Right lobe of liver (tissue), 6 donors: ENCODE results near the gene PPFIBP1. TPM values are rescaled to one million over a fixed set of nuclear protein-coding genes. Genes with fewer than 3 reads are reported as not detected.

ENCODE experiments used
- ATAC-seq, 4 donors: fragments of 200-7000 bp; cut with Tn5 transposase; one replicate each; pipeline ENCODE4 v1.9.1; 2020; ENCODE audit warnings: mild to moderate bottlenecking in 4 of 4, moderate library complexity in 4 of 4
- DNase-seq, 3 donors: peaks; one replicate each; pipeline ENCODE4 v3.0.0-alpha.2; 2020
- H3K27ac ChIP-seq, 3 donors: fragments of 200-600 bp; one replicate each; pipeline ENCODE4 v1.8.0; 2022
- H3K27me3 ChIP-seq, 2 donors: fragments of 200-600 bp; one replicate each; pipeline ENCODE4 v1.8.0; 2022
- H3K36me3 ChIP-seq, 4 donors: fragments of 200-600 bp; sonication (generic) in 1 of 4; one replicate each; pipeline versions ENCODE4 v1.5.1 to v1.8.0; 2017 to 2022; ENCODE audit warnings: control low read depth in 1 of 4
- H3K4me1 ChIP-seq, 4 donors: fragments of 200-600 bp; sonication (generic) in 1 of 4; one replicate each; pipeline versions ENCODE4 v1.5.1 to v1.8.0; 2017 to 2022; ENCODE audit warnings: control low read depth in 1 of 4
- H3K4me3 ChIP-seq, 3 donors: fragments of 200-600 bp; one replicate each; pipeline ENCODE4 v1.8.0; 2022
- H3K9me3 ChIP-seq, 4 donors: fragments of 200-600 bp; sonication (generic) in 1 of 4; one replicate each; pipeline versions ENCODE4 v1.5.1 to v1.8.0; 2017 to 2022; ENCODE audit warnings: control low read depth in 1 of 4
- CTCF ChIP-seq, 4 donors: fragments of 200-600 bp in 3 of 4; fragments of 450-650 bp in 1 of 4; IDR thresholded peaks; one replicate each; pipeline versions ENCODE4 v1.5.1 to v1.8.0; 2016 to 2022; ENCODE audit warnings: antibody characterized with exemption in 4 of 4, mild to moderate bottlenecking in 2 of 4
- POLR2A ChIP-seq: fragments of 450-650 bp; IDR thresholded peaks from one replicate; pipeline ENCODE4 v1.6.1; 2017; ENCODE audit warnings: antibody characterized with exemption, mild to moderate bottlenecking
- WGBS: methylation state at CpG from one replicate; pipeline ENCODE4 v1.1.6; 2018; ENCODE audit warnings: low coverage, low lambda C conversion rate; ENCODE audit not compliant: insufficient coverage; ENCODE audit errors: missing lambda C conversion rate; 5-methylcytosine and 5-hydroxymethylcytosine counted together
- intact Hi-C, 2 donors: fragments of 100-400 bp; cut with DNase I; formaldehyde crosslinking; loops; one replicate each; pipeline versions ENCODE4 v1.11.2 to v1.14.1; 2022
- total RNA-seq, 6 experiments: library from RNA; depleted of rRNA in 2 of 6; stranded (reverse); fragments of >200 nt in 2 of 6; fragmentation: NEBNext Ultra II Directional in 3 of 6; extraction: Animal tissue kit (Norgen Biotek cat#: 25700) in 3 of 6; gene quantifications; one replicate each; pipeline versions ENCODE4 v1.1.0 to v1.2.4, GENCODE V29; 2016 to 2023
- donor health status: DM: no; HTN: yes; CAD: no.
- donor health status: DM: no; HTN: no; CAD: no.
- donor health status: DM: no; HTN: no; CAD: no.
- donor health status: DM: no; HTN: yes; CAD: no.
- donor health status: DM: no; HTN: yes; CAD: no.

Gene PPFIBP1
- total RNA-seq, 6 experiments from 2014 or later, result 24.1 to 53.9 (median 35.8) TPM

GRCh38 chr12:27511723-27512045, 12.3 kb upstream of the PPFIBP1 start:
- intact Hi-C loops, result no loop called here
- no peak for TF ChIP-seq POLR2A
- TF ChIP-seq CTCF (IDR thresholded peaks at IDR 0.05), result no peak
- ATAC-seq, result no peak
- DNase-seq, result no peak
- no peak overlapping the region for H3K27ac ChIP-seq
- no peaks in the 10 kb centered on the region for H3K4me1 ChIP-seq
- H3K4me3 ChIP-seq, result no peak overlapping the region
- 79% methylated on average over 3 of the region's 3 CpGs for WGBS
- no peaks in the 10 kb centered on the region for H3K27me3 ChIP-seq
- H3K9me3 ChIP-seq, result no peaks in the 10 kb centered on the region
- no peaks in the 10 kb centered on the region for H3K36me3 ChIP-seq

- intact Hi-C loops, result no loop called here
- Histone ChIP-seq H3K4me3 (no peak overlapping the region), H3K9me3 (no peaks in the 10 kb centered on the region), H3K4me1 (no peaks in the 10 kb centered on the region), H3K27me3 (no peaks in the 10 kb centered on the region), H3K27ac (no peak overlapping the region), H3K36me3 (no peaks in the 10 kb centered on the region)
- WGBS, result 78% methylated on average over 6 of the region's 7 CpGs
- TF ChIP-seq POLR2A, result no peak
- TF ChIP-seq CTCF (IDR thresholded peaks at IDR 0.05), result no peak
- no peak for DNase-seq
- no peak for ATAC-seq
These were observed 10.7 kb upstream of the PPFIBP1 start for GRCh38 chr12:27513155-27513824.

GRCh38 chr12:27515671-27516070, 8.3 kb upstream of the PPFIBP1 start:
- Histone ChIP-seq H3K4me3 (no peak overlapping the region), H3K27me3 (no peaks in the 10 kb centered on the region), H3K36me3 (no peaks in the 10 kb centered on the region), H3K9me3 (no peaks in the 10 kb centered on the region), H3K27ac (no peak overlapping the region), H3K4me1 (no peaks in the 10 kb centered on the region)
- TF ChIP-seq CTCF (IDR thresholded peaks at IDR 0.05) (no peak), POLR2A (no peak)
- DNase-seq (no peak), ATAC-seq (no peak)
- WGBS, result 62% methylated on average over 9 of the region's 9 CpGs
- intact Hi-C loops, result no loop called here

GRCh38 chr12:27516625-27517024, 7.4 kb upstream of the PPFIBP1 start:
- 61% methylated on average over 4 of the region's 4 CpGs for WGBS
- Histone ChIP-seq H3K4me1 (no peaks in the 10 kb centered on the region), H3K36me3 (no peaks in the 10 kb centered on the region), H3K27me3 (no peaks in the 10 kb centered on the region), H3K4me3 (no peak overlapping the region), H3K27ac (no peak overlapping the region), H3K9me3 (no peaks in the 10 kb centered on the region)
- DNase-seq, result no peak
- intact Hi-C loops, result no loop called here
- ATAC-seq, result no peak
- no peak for TF ChIP-seq CTCF (IDR thresholded peaks at IDR 0.05)
- TF ChIP-seq POLR2A, result no peak

GRCh38 chr12:27517546-27517945, 6.5 kb upstream of the PPFIBP1 start:
- Histone ChIP-seq H3K4me1 (no peaks in the 10 kb centered on the region), H3K9me3 (no peaks in the 10 kb centered on the region), H3K27ac (no peak overlapping the region), H3K36me3 (no peaks in the 10 kb centered on the region), H3K27me3 (no peaks in the 10 kb centered on the region), H3K4me3 (no peak overlapping the region)
- no peak for DNase-seq
- intact Hi-C loops, result no loop called here
- 90% methylated on average over 3 of the region's 3 CpGs for WGBS
- TF ChIP-seq CTCF (IDR thresholded peaks at IDR 0.05), result no peak
- no peak for TF ChIP-seq POLR2A
- ATAC-seq, result no peak
